ENCODE results near the gene LTBP1.

DNA sequence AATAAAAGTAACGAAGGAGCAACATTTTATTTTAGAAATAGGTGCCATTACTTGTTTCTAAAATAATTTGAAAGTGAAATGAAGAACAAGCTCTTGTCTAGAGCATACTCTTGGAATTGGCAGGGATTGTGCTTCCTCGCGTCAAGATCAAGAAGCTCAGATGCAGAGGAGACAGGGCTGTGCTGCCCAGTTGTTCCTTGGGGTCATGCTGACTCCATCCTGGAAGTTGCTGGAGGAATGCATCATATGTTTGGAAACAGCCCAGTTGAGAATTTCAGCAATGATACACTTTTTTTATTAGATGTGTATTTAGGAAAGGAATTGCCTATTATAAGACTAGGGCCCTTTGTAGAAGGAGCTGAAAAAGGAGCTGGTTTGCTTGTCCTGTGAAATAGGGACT is 17.2 kb downstream of the LTBP1 start:
- TF ChIP-seq CTCF (conservative IDR thresholded peaks at IDR 0.05; ENCODE audit: low read length) (no peak), EZH2phosphoT487 (IDR thresholded peaks at IDR 0.05; ENCODE audit: borderline replicate concordance, low read depth, low read length) (no peak)
